ENCODE data around the gene MEGF11.

GRCh38 chr15:65949491-65949890 lies 304.1 kb downstream of the MEGF11 start:
- TF ChIP-seq CTCF (tag by site-specific recombination; IDR thresholded peaks at IDR 0.05) (no peak), REST (tag by site-specific recombination; IDR thresholded peaks at IDR 0.05) (no peak), REPIN1 (tag by site-specific recombination; IDR thresholded peaks at IDR 0.05; ENCODE audit: low read depth) (no peak), ZNF140 (tag by site-specific recombination; IDR thresholded peaks at IDR 0.05) (no peak), ZNF175 (tag by site-specific recombination; IDR thresholded peaks at IDR 0.05) (no peak)
